GM12878 (cell line): ENCODE data around the gene GUCY2F. TPM values are rescaled to one million over a fixed set of nuclear protein-coding genes. Genes with fewer than 3 reads are reported as not detected.

Experiments
- ATAC-seq: fragments of 200-7000 bp; cut with Tn5 transposase; 3 replicates; pipeline ENCODE4 v1.9.1; 2020; ENCODE audit warnings: mild to moderate bottlenecking, moderate library complexity
- BruUV-seq: library from RNA; stranded (reverse); fragments of 400-500 nt; replicated peaks from 2 replicates; lab custom pipeline; 2021; lab: Mats Ljungman, UMichigan
- CTCF ChIA-PET: fragments of 300-600 bp; sonication (Branson Sonifier 250); formaldehyde crosslinking; extraction: SDS; loops from one replicate; lab custom pipeline; 2021; ENCODE audit warnings: inconsistent platforms; lab: Yijun Ruan, JAX
- POLR2A ChIA-PET: fragments of 350-600 bp; formaldehyde crosslinking; extraction: SDS; loops from one replicate; lab custom pipeline; 2021; ENCODE audit warnings: inconsistent platforms; lab: Charles Lee
- RAD21 ChIA-PET: fragments of 300-600 bp; sonication (Branson Sonifier 250); formaldehyde crosslinking; loops from one replicate; lab custom pipeline; 2023; ENCODE audit warnings: antibody characterized with exemption; ENCODE audit not compliant: unreplicated experiment; lab: Charles Lee
- SMC1A ChIA-PET: fragments of 300-600 bp; sonication (Branson Sonifier 250); formaldehyde crosslinking; loops from one replicate; lab custom pipeline; 2023; ENCODE audit not compliant: unreplicated experiment, uncharacterized antibody; lab: Charles Lee
- DNase-seq: peaks from one replicate; pipeline ENCODE4 v3.0.0-alpha.2; 2011; ENCODE audit warnings: low read depth, low spot score
- FAIRE-seq: peaks from 3 replicates; lab custom pipeline; 2011; peaks lifted over from hg19 to GRCh38; lab: Jason Lieb, UNC
- H2AFZ ChIP-seq: 2 replicates; pipeline ENCODE4 v1.6.0; 2011; ENCODE audit warnings: low read depth, low read length, control low read depth; ENCODE audit not compliant: control insufficient read depth
- H3K27ac ChIP-seq: 2 replicates; pipeline ENCODE4 v1.5.1; 2011; ENCODE audit warnings: control low read depth; ENCODE audit not compliant: control insufficient read depth, insufficient read depth
- H3K27me3 ChIP-seq, 2 experiments: replicated peaks in 1 of 2; 2 replicates each; pipeline versions ENCODE4 v1.6.0 to v1.6.1; 2011; ENCODE audit warnings: low read length in 1 of 2; ENCODE audit not compliant: control insufficient read depth in 2 of 2, insufficient read depth in 2 of 2
- H3K36me3 ChIP-seq, 2 experiments: 2 replicates each; pipeline ENCODE4 v1.5.1; 2011; ENCODE audit warnings: low read length in 1 of 2; ENCODE audit not compliant: control insufficient read depth in 2 of 2, insufficient read depth in 2 of 2
- H3K4me1 ChIP-seq: 2 replicates; pipeline ENCODE4 v1.6.1; 2011; ENCODE audit warnings: mild to moderate bottlenecking, low read length, moderate library complexity, mixed read lengths; ENCODE audit not compliant: control insufficient read depth, insufficient read depth
- H3K4me2 ChIP-seq: 2 replicates; pipeline ENCODE4 v1.6.0; 2011; ENCODE audit warnings: control low read depth; ENCODE audit not compliant: control insufficient read depth, insufficient read depth
- H3K4me3 ChIP-seq: fragments of 200-600 bp; sonication (generic); 2 replicates; pipeline ENCODE4 v1.5.1; 2016
- H3K79me2 ChIP-seq: 2 replicates; pipeline ENCODE4 v1.6.0; 2011; ENCODE audit warnings: low read length; ENCODE audit not compliant: control insufficient read depth, insufficient read depth
- H3K9ac ChIP-seq: 2 replicates; pipeline ENCODE4 v1.8.0; 2011; ENCODE audit warnings: low read length, control low read depth, mixed read lengths; ENCODE audit not compliant: control insufficient read depth, insufficient read depth
- H3K9me3 ChIP-seq: replicated peaks from 3 replicates; pipeline ENCODE4 v1.5.1; 2011; ENCODE audit warnings: mild to moderate bottlenecking, low read length; ENCODE audit not compliant: control insufficient read depth, insufficient read depth
- H4K20me1 ChIP-seq: 2 replicates; pipeline ENCODE4 v1.6.0; 2011; ENCODE audit not compliant: control insufficient read depth, insufficient read depth
- ASH2L ChIP-seq: fragments of 300-600, 200-600 bp; sonication (generic); IDR thresholded peaks from 2 replicates; pipeline ENCODE4 v1.6.1; 2017; ENCODE audit warnings: low read depth, mild to moderate bottlenecking, borderline replicate concordance
- CBX5 ChIP-seq: sonication (generic); IDR thresholded peaks from 2 replicates; pipeline ENCODE4 v1.6.1; 2016; ENCODE audit warnings: low read depth, moderate library complexity, mild to moderate bottlenecking, inconsistent platforms
- CHD1 ChIP-seq: IDR thresholded peaks from 2 replicates; pipeline ENCODE4 v1.6.1; 2012; ENCODE audit warnings: low read depth, low read length, improper control_type of control experiment
- CREM ChIP-seq: IDR thresholded peaks from 2 replicates; pipeline ENCODE4 v1.6.1; 2014; ENCODE audit warnings: antibody characterized with exemption, low read depth
- DPF2 ChIP-seq: fragments of 450-650 bp; IDR thresholded peaks from 2 replicates; pipeline ENCODE4 v1.6.1; 2017; ENCODE audit warnings: mild to moderate bottlenecking
- EP300 ChIP-seq, 2 experiments: fragments of 150-350 bp in 1 of 2; IDR thresholded peaks; 2 replicates each; pipeline ENCODE4 v1.6.1; 2011 to 2012; ENCODE audit warnings: low read depth in 2 of 2, low read length in 2 of 2, borderline replicate concordance in 1 of 2, improper control_type of control experiment in 1 of 2, inconsistent platforms in 1 of 2; ENCODE audit not compliant: control insufficient read depth in 1 of 2
- EZH2 ChIP-seq: IDR thresholded peaks from 2 replicates; pipeline ENCODE4 v1.6.1; 2012; ENCODE audit warnings: low read depth, mild to moderate bottlenecking, control low read depth, inconsistent platforms, low read length, borderline replicate concordance; ENCODE audit not compliant: control insufficient read depth
- FOS ChIP-seq: IDR thresholded peaks from 3 replicates; pipeline ENCODE4 v1.6.1; 2011; ENCODE audit warnings: borderline replicate concordance; ENCODE audit not compliant: insufficient read length; ENCODE audit errors: extremely low read depth
- GABPA ChIP-seq: IDR thresholded peaks from 2 replicates; pipeline ENCODE4 v1.6.1; 2014; ENCODE audit warnings: antibody characterized with exemption, low read depth, mild to moderate bottlenecking, inconsistent platforms
- HCFC1 ChIP-seq: fragments of 150-350 bp; IDR thresholded peaks from 2 replicates; pipeline ENCODE4 v1.6.1; 2014; ENCODE audit warnings: low read length
- NFIC ChIP-seq: IDR thresholded peaks from 2 replicates; pipeline ENCODE4 v1.6.1; 2012; ENCODE audit warnings: low read depth, mild to moderate bottlenecking, inconsistent platforms, low read length, moderate library complexity
- RELA ChIP-seq: fragments of 450-650 bp; IDR thresholded peaks from 2 replicates; pipeline ENCODE4 v1.8.0; 2014; ENCODE audit warnings: borderline replicate concordance; ENCODE audit not compliant: partially characterized antibody
- SKIL ChIP-seq: fragments of 450-650 bp; IDR thresholded peaks from 2 replicates; pipeline ENCODE4 v1.6.1; 2017; ENCODE audit warnings: mild to moderate bottlenecking, low read depth, inconsistent platforms; ENCODE audit not compliant: poor library complexity, severe bottlenecking
- USF1 ChIP-seq: IDR thresholded peaks from 2 replicates; pipeline ENCODE4 v1.6.1; 2011; ENCODE audit warnings: borderline replicate concordance, low read depth, mild to moderate bottlenecking, moderate library complexity, mixed read lengths, low read length; ENCODE audit not compliant: insufficient read depth; ENCODE audit errors: extremely low read length
- ZNF207 ChIP-seq: fragments of 450-650 bp; IDR thresholded peaks from 2 replicates; pipeline ENCODE4 v1.6.1; 2014; ENCODE audit warnings: antibody characterized with exemption, mild to moderate bottlenecking, borderline replicate concordance
- ZNF24 ChIP-seq: fragments of 450-650 bp; IDR thresholded peaks from 2 replicates; pipeline ENCODE4 v1.6.1; 2017; ENCODE audit warnings: antibody characterized with exemption, mild to moderate bottlenecking
- ZNF384 ChIP-seq: IDR thresholded peaks from 2 replicates; pipeline ENCODE4 v1.6.1; 2012; ENCODE audit warnings: low read depth, mild to moderate bottlenecking, low read length, improper control_type of control experiment, borderline replicate concordance
- ZNF622 ChIP-seq: fragments of 450-650 bp; IDR thresholded peaks from 2 replicates; pipeline ENCODE4 v1.6.1; 2017; ENCODE audit warnings: mild to moderate bottlenecking, inconsistent platforms
- ZNF687 ChIP-seq: fragments of 450-650 bp; IDR thresholded peaks from 2 replicates; pipeline ENCODE4 v1.6.1; 2017; ENCODE audit warnings: mild to moderate bottlenecking, moderate library complexity
- in situ Hi-C: fragments of 300-500 bp; cut with MboI; formaldehyde crosslinking; loops from 9 replicates; pipeline ENCODE4 v1.14.3; 2018; ENCODE audit warnings: mixed read lengths
- intact Hi-C: fragments of 100-400 bp; cut with micrococcal nuclease; formaldehyde crosslinking; loops from one replicate; pipeline ENCODE4 v1.14.2; 2022; ENCODE audit not compliant: unreplicated experiment
- polyA plus RNA-seq, 11 experiments: library from polyadenylated mRNA; depleted of rRNA in 4 of 11; unstranded in 6 of 11; stranded (reverse) in 5 of 11; fragments of >200 nt; fragmentation: Nextera tagmentation in 4 of 11; fragmentation: Illumina TruSeq in 1 of 11; extraction: Ambion mirVana in 4 of 11; extraction: Trizol in 1 of 11; gene quantifications; 1 replicate in 1 of 11; 2 replicates in 10 of 11; pipeline versions ENCODE4 v1.2.1 to v1.2.3, GENCODE V29; 2011 to 2016; ENCODE audit warnings: inconsistent platforms in 2 of 11, missing spikeins in 2 of 11, low read depth in 1 of 11
- total RNA-seq, 4 experiments: library from RNA; depleted of rRNA in 3 of 4; stranded (reverse); fragments of >200 nt in 3 of 4; fragmentation: Illumina TruSeq in 1 of 4; extraction: Trizol in 1 of 4; gene quantifications; 2 replicates each; pipeline versions ENCODE4 v1.2.1 to v1.2.3, GENCODE V29; 2013 to 2021

GUCY2F gene
- total and polyA plus RNA-seq, 10 of the 15 experiments (the other 5 are each of a cell fraction or from before 2014, with no cell fraction given): not detected

- ChIA-PET RAD21 (interaction anchor here (0.7 kb wide), 1 partner anchor 290 kb away, joined by 3 read pairs; no protein-coding TSS in a partner anchor), CTCF (interaction anchor here (0.9 kb wide), 1 partner anchor 33 kb away, joined by 3 read pairs; no protein-coding TSS in a partner anchor), POLR2A (no interaction called here), SMC1A (interaction anchor here (0.7 to 1.5 kb wide), 3 partner anchors 9 to 66 kb away, joined by 3 read pairs; no protein-coding TSS in a partner anchor)
- Histone ChIP-seq H3K9ac (no peak overlapping the region), H3K4me2 (no peak overlapping the region), H4K20me1 (no peaks in the 10 kb centered on the region), H3K27me3 (no peaks in the 10 kb centered on the region), H3K9me3 (no peaks in the 10 kb centered on the region), H3K36me3 (no peaks in the 10 kb centered on the region), H2AFZ (no peak overlapping the region), H3K4me3 (no peak overlapping the region), H3K4me1 (no peaks in the 10 kb centered on the region), H3K27ac (no peak overlapping the region), H3K79me2 (no peaks in the 10 kb centered on the region)
- no peak for FAIRE-seq
- ATAC-seq: no peak
- intact Hi-C loops (no loop called here), in situ Hi-C loops (no loop called here)
- DNase-seq: no peak
- TF ChIP-seq CBX5 (no peak), ZNF24 (no peak), ZNF207 (no peak), CREM (no peak), EP300 (IDR thresholded peaks at IDR 0.05; ENCODE audit: borderline replicate concordance in 1 of 2, control insufficient read depth in 1 of 2, low read depth in 2 of 2, low read length in 2 of 2) (no peak), CHD1 (no peak), ZNF687 (no peak), ZNF384 (no peak), FOS (no peak), SKIL (no peak), RELA (no peak), ZNF622 (no peak), DPF2 (no peak), EZH2 (no peak), HCFC1 (no peak), ASH2L (no peak), GABPA (no peak), USF1 (no peak), NFIC (no peak)
- no TSS peak for BruUV-seq
Measured at GRCh38 chrX:109350051-109350450, 131.8 kb downstream of the GUCY2F start.
